A673 (cell line): ENCODE data around the gene AKR1C4.

Experiments
- EZH2 ChIP-seq: fragments of 200-600 bp; sonication (generic); IDR thresholded peaks from 2 replicates; pipeline ENCODE4 v1.6.1; 2017; ENCODE audit warnings: borderline replicate concordance, low read depth, mild to moderate bottlenecking, mixed read lengths, antibody characterized with exemption, low read length; ENCODE audit not compliant: poor library complexity, severe bottlenecking
- TF ChIP-seq, protein P1 (sequence below): fragments of 300-800, 200-600 bp; sonication (generic); conservative IDR thresholded peaks from 2 replicates; pipeline ENCODE4 v1.5.1; 2017; ENCODE audit warnings: low read depth, mild to moderate bottlenecking, antibody characterized with exemption, low read length, moderate library complexity, mixed read lengths

DNA sequence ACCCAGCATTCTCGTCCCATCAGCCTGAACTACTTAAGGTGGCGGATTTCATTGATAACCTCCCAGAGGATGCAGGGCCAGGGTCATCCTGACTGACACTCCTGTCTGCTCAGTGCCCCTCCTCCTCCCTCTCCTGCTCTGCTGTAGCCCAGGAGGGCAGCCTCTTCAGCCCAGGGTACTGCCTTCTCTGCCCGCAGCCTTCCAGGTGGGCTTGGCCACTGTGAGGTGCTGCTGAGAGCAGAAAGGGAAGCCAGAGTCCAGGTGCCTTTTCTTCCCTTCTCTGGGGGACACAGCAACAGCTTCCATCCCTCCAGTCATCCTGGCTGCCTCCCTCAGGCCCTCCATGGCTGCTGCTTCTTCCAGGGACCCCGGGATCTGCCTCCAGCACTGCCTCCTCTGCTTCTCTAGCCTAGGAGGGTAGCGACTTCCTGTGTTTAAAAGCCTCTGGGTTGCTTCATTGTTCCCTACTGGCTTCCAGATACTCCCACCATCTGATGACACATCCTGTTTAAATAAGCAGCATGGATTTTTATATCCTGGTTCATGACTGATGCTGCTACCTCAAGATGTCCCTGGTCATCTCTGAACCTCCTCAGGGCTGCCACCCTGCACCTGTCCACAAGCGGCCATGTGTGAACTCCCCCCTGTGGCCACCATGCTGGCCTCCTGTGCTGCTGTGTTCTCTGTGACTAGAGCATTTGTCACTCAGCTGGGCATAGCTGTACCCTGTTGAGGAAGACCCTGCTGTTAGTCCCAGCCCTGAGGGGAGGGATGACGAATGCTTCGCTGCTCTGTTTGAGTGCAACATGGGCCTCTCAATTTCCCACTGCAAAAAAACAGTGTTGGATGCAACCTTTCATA, 55.8 kb downstream of the AKR1C4 start:
- TF ChIP-seq EZH2: no peak
- TF ChIP-seq, protein P1, sequence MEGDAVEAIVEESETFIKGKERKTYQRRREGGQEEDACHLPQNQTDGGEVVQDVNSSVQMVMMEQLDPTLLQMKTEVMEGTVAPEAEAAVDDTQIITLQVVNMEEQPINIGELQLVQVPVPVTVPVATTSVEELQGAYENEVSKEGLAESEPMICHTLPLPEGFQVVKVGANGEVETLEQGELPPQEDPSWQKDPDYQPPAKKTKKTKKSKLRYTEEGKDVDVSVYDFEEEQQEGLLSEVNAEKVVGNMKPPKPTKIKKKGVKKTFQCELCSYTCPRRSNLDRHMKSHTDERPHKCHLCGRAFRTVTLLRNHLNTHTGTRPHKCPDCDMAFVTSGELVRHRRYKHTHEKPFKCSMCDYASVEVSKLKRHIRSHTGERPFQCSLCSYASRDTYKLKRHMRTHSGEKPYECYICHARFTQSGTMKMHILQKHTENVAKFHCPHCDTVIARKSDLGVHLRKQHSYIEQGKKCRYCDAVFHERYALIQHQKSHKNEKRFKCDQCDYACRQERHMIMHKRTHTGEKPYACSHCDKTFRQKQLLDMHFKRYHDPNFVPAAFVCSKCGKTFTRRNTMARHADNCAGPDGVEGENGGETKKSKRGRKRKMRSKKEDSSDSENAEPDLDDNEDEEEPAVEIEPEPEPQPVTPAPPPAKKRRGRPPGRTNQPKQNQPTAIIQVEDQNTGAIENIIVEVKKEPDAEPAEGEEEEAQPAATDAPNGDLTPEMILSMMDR: no peak
